ENCODE measurements around the gene HDAC4. TPM values are rescaled to one million over a fixed set of nuclear protein-coding genes. Genes with fewer than 3 reads are reported as not detected.

The HDAC4 gene
- total RNA-seq, 1 experiment from 2014 or later, result 16.0 TPM

GRCh38 chr2:239398521-239398921, 2.3 kb downstream of the HDAC4 start:
- DNase-seq (ENCODE audit: low spot score), result no peak

DNA sequence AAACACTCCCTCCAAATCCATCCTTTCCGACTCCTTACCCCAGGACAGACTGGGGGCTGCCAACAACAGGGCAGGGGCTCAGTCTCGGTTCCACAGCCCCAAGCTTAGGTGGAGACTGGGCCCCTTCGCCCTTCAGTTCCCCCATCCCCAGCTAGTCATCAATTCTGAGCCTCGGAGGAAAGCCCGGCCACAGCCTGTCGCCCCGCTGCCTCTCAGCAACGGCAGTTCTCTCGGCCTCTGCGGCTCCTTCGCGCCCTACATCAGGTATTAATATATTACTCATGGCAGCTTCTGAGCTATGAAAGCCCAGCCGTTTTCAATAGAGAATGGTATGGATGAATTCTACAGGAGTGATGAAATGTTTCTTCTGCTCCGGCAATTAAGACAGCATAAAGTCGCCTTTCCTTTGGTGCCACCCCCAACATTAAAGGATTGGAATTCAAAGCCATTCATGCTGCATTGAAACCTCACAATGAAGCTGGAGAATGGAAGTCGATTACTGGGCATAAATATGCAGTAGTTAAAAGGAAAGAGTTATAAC, 2.8 kb downstream of the HDAC4 start:
- DNase-seq (ENCODE audit: low spot score), result no peak

DNA sequence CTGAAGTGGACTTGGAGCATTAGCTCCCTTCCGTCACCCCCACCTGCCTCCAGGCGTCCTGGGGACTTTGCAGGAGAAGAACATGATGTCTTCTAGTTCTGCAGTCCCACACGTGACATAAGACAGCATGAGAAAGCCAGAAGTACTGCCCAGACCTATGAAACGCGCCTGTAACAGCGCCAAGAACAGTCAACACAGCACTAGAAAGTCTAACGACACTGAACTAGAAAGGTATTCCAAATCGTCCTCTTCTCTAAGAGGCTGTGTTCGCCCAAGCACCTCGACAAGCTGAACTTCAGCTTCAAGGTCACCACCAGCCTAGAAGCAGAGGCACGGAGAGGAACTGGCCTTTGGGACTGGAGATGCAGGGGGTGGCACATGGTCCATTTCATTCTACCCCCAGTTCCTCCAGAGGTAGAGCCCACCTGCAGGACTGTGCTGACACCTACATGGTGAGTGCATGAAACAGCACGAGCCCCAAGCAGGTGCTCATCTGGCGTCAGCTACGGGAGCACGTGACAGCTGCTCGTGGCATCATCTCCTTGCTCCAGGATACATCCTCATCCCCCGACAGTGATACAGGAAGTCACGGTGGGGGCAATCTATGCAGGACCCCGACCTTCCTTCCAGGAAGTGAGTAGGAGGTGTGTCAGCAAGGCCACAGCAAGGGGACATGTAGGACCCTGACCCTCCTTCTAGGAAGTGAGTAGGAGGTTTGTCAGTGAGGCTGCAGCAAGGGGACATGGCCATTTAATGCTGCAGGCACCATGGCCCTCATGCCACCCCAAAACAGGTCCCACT, 3.7 kb downstream of the HDAC4 start:
- DNase-seq (ENCODE audit: low spot score), result no peak

GRCh38 chr2:239395524-239395923, 5.3 kb downstream of the HDAC4 start:
- no peak for DNase-seq (ENCODE audit: low spot score)

DNA sequence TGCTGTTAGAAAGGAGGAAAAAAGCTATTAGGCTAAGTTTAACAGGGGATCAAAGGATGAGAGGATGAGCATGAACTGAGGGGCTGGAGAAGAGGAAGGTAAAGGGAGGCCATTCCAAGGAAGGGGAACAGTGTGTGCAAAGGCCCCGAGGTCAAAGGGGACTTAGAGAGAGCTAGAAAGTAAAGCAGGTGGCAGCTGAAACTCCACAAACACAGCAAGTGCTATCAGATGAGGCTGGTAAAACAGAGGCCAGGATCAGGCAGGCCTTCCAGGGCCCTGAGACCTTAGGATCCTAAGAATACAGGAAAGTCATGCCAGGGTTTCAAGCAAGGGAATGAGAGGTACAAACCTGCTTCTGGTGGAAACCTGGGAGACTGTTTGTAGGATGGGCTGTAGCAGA, 5.8 kb downstream of the HDAC4 start:
- DNase-seq (ENCODE audit: low spot score), result no peak

DNA sequence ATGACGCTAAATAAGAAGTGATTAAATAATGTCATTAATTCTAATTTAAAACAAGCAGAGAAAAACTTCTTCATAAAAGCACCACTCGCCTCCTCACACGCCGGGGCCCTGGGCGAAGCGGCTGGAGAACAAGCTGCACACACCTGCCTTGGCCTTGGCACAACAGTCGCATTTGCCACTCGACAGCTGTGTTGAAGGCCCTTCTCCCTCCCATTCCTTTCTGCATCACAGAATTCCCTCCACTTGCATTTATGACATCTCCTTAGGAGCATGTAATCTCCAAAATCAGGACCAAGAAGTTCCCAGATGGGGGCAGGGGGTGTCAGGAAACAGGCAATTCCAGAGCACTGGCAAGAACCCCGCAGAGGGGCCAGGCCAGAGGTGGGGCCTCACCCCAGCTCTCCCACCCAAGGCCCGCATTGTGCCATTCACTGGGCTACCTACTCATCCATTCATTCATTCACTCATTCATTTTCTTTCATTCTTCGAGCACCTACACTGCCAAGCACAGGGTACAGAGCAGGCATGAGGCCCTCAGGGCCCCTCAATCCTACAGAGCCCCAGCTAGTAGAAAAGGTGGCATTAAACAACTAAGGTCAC, 6.4 kb downstream of the HDAC4 start:
- no peak for DNase-seq (ENCODE audit: low spot score)

DNA sequence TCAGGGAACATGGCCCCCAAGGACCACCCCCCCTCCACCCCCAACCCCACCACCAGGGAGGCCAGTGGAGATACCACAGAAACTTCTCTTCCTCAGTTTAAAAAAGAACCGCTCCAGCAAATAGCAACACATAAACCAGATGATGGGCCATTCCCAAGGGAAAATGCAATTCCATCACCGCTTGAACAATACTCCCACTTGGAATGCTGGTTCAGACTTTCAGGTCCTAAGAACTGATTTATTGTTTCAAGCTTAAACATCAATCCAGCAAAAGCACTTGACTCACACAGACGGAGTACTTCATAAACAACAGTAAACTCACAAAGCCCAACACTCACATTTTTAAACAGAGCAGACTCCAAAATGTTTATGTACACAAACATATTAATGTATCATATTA, 6.9 kb downstream of the HDAC4 start:
- no peak for DNase-seq (ENCODE audit: low spot score)

DNA sequence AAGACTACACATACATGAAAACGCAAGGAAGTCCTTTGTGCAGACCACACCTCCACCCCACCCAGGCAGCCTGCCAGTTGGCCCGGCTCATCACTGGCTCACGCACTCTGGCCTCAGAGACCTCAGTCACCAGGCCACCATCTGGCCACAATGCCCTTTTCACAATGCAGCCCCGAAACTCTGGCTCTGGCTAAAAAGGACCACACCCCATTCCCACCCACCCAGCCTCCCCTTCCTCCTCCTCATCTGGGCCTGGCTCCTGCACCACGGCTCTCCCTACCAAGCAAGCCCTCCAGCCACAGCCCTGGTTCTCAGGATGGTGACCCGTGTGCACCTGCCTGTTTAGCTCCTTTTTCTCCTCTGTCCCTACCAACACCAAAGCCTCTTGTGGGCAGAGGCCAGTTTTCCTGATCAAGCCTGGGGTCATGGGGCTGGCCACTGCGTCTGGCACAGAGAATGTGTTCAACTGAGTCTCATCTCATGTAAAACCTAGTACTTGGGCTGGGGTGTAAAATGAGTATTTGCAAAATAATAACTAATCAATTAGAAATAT, 7.4 kb downstream of the HDAC4 start:
- DNase-seq (ENCODE audit: low spot score), result no peak

DNA sequence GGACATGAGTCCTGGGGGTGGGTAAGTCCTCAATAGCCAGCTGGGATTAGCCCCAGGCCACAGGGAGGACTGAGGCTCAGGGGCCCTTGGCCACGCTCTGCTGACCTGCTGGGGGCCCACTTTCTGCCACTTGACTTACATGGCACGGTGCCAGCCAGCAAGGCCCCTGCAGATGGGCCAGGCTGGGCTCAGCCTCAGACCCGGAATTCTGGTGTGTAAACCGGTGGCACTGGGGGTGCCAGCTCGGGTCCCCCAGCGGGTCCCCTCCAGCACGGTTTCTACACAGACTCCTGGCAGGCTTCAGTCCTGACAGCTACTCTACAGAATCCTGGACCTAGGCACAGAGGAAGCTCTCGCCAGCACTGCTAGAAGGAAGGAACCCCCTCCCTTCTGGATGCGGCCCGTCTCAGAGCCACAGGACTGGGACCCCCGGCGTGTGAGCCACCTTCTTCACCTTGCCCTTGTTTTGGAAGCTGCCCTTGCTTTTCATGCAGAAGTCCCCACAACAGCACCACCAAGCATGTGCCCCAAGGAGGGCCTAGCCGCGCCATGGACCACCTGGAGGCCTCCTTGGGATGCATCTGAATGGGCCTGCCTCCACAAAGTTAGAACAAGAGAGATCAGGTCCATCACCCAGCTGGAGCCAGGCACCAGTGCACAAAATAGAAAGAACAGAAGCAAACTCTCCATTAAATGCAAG, 8.0 kb downstream of the HDAC4 start:
- DNase-seq (ENCODE audit: low spot score), result no peak

- DNase-seq (ENCODE audit: low spot score), result no peak
These were observed 8.8 kb downstream of the HDAC4 start for GRCh38 chr2:239392072-239392357.

GRCh38 chr2:239391286-239392071, 9.3 kb downstream of the HDAC4 start:
- no peak for DNase-seq (ENCODE audit: low spot score)

DNA sequence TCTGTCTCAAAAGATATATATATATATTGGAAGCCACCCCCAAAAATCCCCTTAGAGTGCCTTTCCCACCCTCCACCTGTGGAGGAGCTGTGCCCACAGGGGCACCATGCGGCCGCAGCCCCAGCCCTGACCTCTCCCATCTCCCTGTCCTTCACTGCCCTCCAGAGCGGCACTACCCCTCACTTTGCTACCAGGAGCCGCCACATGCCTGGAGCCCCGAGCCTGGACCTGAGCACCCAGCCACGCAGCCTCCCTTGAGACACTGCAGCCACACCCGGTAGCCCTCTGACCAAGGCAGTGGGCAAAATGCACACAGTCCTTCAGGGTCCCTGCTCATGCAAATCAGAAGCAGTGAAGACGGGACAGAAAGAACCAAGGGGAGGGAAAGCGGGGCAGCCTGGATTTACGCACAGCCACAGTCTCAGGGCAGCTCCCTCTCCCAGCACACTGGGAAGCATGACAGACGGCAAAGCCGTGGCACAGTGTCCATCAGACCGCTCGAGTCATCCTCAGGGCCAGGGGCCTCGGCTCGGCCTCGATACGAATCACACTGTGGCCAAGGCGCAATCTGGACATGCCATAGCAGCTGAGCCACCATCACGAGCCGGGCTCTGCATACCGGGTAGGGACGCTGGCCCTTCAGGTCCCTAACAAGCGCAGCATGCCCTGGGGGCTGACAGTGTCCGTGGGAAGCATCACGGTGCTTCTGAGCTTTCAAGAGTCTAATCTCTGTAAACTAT, 10.1 kb downstream of the HDAC4 start:
- no peak for DNase-seq (ENCODE audit: low spot score)

- DNase-seq (ENCODE audit: low spot score), result no peak
These were observed 11.1 kb downstream of the HDAC4 start for GRCh38 chr2:239389414-239390329.

GRCh38 chr2:239388236-239389151, 12.3 kb downstream of the HDAC4 start:
- DNase-seq (ENCODE audit: low spot score), result no peak

- no peak for DNase-seq (ENCODE audit: low spot score)
These were observed 13.0 kb downstream of the HDAC4 start for GRCh38 chr2:239387811-239388210.

DNA sequence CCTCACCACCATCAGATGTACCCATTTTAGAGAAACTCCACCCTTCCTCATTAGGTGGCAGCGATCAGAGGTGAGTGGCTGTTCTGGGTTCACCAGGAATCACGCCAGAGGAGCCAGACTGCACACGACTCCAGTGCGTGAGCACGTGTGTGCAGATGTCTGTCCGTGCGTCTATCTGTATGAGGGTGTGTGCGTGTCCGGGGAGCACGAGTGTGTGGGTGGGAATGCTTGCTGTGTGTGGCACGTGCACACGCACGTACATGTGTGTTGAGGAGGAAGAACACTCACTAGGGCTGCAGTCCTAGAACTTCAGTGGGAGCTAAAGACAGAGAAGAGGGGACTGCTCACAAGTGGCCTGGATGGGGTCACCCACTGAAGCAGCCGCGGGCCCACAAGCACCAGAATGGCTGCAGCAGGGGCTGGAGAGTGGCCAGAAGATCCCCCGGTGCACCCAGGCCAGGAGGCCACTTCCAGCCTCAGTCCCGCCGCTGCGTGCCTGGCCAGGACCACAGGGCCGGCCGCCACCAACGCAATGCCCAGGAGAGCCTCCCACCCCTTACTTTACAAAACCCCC, 13.9 kb downstream of the HDAC4 start:
- DNase-seq (ENCODE audit: low spot score), result no peak

- DNase-seq (ENCODE audit: low spot score), result no peak
These were observed 14.7 kb downstream of the HDAC4 start for GRCh38 chr2:239386001-239386670.

Measured in HT-29 (cell line).